GM12864 (cell line): ENCODE data around the gene CPA3.

Experiments
- DNase-seq: peaks from one replicate; pipeline ENCODE4 v3.0.0-alpha.2; 2011; ENCODE audit warnings: low read depth
- H3K4me3 ChIP-seq: 2 replicates; pipeline ENCODE4 v1.5.1; 2011; ENCODE audit warnings: mild to moderate bottlenecking, low read depth, low read length, control low read depth
- CTCF ChIP-seq: IDR thresholded peaks from 2 replicates; pipeline ENCODE4 v1.5.1; 2011; ENCODE audit warnings: low read depth, mild to moderate bottlenecking, moderate library complexity, low read length, control low read depth, inconsistent platforms; ENCODE audit errors: missing control alignments

Gene CPA3

DNA sequence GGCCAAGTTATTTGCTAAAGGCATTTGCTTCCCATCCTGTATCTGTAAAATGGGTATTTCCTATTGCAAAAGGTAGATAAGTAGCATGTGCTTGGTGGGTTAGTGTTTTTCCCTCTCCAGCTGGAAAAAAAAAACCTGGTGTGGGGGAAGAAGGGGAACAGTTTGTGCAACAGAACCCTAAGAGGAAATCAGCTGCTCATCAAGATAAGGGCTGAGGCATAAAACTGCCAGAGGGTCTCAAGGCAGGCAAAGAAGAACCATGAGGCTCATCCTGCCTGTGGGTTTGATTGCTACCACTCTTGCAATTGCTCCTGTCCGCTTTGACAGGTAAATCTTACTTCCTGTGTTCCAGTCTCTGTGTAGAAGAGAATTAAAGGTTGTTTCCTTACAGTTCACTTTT is at the start of gene CPA3:
TSS of gene CPA3 (plus strand) at position 248 of the 400 bp plus-strand sequence. CDS start at position 260, 12 bp downstream.
- TF ChIP-seq CTCF, result no peak
- H3K4me3 ChIP-seq, result no peak within 1 kb of the TSS
- no peak for DNase-seq

GRCh38 chr3:148815316-148816110 is 49.6 kb upstream of the CPA3 start:
- no peak for DNase-seq
- H3K4me3 ChIP-seq, result no peak overlapping the region
- no peak for TF ChIP-seq CTCF

GRCh38 chr3:148816427-148816826 is 48.7 kb upstream of the CPA3 start:
- TF ChIP-seq CTCF, result no peak
- no peak for DNase-seq
- no peak overlapping the region for H3K4me3 ChIP-seq

- DNase-seq, result no peak
- no peak overlapping the region for H3K4me3 ChIP-seq
- TF ChIP-seq CTCF, result no peak
Measured at GRCh38 chr3:148816981-148817525, 48.0 kb upstream of the CPA3 start.

DNA sequence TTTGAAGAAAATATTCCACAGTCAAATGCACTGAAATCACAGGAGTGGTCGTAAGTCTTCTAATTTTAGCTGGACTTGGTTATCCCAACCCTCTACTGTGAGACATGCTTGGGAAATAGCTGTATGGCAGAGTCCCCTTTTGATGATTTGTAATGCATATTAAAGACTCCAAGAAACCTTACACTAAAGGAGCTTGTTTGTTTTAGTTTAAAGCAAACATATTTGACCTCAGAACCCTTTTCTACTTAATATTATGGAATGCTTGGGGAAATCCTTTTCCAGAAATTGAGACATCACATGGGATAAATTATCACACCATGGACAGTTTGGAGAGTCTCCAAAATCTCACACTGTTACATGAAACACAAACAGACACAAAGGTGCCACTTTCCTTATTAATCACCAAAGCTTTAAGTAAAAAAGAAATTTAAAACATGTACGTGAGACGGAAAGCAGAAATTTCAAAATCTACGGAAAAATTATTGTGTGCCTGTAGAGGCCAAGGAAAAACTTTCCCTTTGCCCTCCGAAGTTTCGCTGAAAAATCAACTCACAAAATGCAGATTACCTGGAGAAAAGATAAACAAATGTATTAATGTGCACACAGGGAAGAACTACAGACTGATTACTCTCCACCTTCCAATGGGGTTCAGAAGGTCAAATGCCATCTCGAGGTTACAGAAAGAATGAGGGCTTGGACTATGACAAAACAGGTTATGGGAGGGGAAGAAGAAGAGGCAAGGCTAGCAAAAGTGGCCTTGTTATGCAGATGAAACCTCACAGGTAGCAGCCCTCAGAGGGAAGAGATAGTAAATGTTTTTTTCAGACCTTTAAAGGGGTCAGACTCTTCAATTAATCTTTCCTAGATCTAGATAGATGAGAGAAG is 44.5 kb upstream of the CPA3 start:
- no peak for TF ChIP-seq CTCF
- no peak for DNase-seq
- H3K4me3 ChIP-seq, result no peak overlapping the region

- DNase-seq, result no peak
- H3K4me3 ChIP-seq, result no peak overlapping the region
- TF ChIP-seq CTCF, result no peak
Measured at GRCh38 chr3:148823026-148823425, 42.1 kb upstream of the CPA3 start.
